ENCODE data around the gene CCL20.
"Not testable (repeated sequence)": the region's sequence is repeated elsewhere in the genome, so short reads cannot be mapped to it uniquely, and the experiment has no call there.

The CCL20 gene

GRCh38 chr2:227834423-227834822, 20.8 kb downstream of the CCL20 start:
- no peak for DNase-seq (ENCODE audit: low read depth)

GRCh38 chr2:227834916-227835650, 21.4 kb downstream of the CCL20 start:
- DNase-seq (ENCODE audit: low read depth), result no peak

GRCh38 chr2:227839339-227840129, 25.9 kb downstream of the CCL20 start:
- DNase-seq (ENCODE audit: low read depth), result not testable (repeated sequence)

GRCh38 chr2:227846831-227847230, 33.2 kb downstream of the CCL20 start:
- no peak for DNase-seq (ENCODE audit: low read depth)

- no peak for DNase-seq (ENCODE audit: low read depth)
Observed at GRCh38 chr2:227848146-227848545, 34.5 kb downstream of the CCL20 start.

GRCh38 chr2:227848586-227848985, 34.9 kb downstream of the CCL20 start:
- no peak for DNase-seq (ENCODE audit: low read depth)

- DNase-seq (ENCODE audit: low read depth), result no peak
Observed at GRCh38 chr2:227849906-227850305, 36.3 kb downstream of the CCL20 start.

- DNase-seq (ENCODE audit: low read depth), result no peak
Observed at GRCh38 chr2:227853204-227853629, 39.6 kb downstream of the CCL20 start.

- DNase-seq (ENCODE audit: low read depth), result no peak
Observed at GRCh38 chr2:227853765-227854271, 40.2 kb downstream of the CCL20 start.

GRCh38 chr2:227855440-227855839, 41.8 kb downstream of the CCL20 start:
- DNase-seq (ENCODE audit: low read depth), result no peak

GRCh38 chr2:227856697-227857096, 43.1 kb downstream of the CCL20 start:
- DNase-seq (ENCODE audit: low read depth), result no peak

- no peak for DNase-seq (ENCODE audit: low read depth)
Observed at GRCh38 chr2:227860221-227860641, 46.6 kb downstream of the CCL20 start.

- DNase-seq (ENCODE audit: low read depth), result no peak
Observed at GRCh38 chr2:227861011-227861410, 47.4 kb downstream of the CCL20 start.

GRCh38 chr2:227862227-227862740, 48.6 kb downstream of the CCL20 start:
- no peak for DNase-seq (ENCODE audit: low read depth)

- no peak for DNase-seq (ENCODE audit: low read depth)
Observed at GRCh38 chr2:227862741-227863588, 49.3 kb downstream of the CCL20 start.

GRCh38 chr2:227864161-227864756, 50.6 kb downstream of the CCL20 start:
- DNase-seq (ENCODE audit: low read depth), result no peak

GRCh38 chr2:227865291-227865690, 51.6 kb downstream of the CCL20 start:
- no peak for DNase-seq (ENCODE audit: low read depth)
